Panc1 (cell line): ENCODE data around the gene ASB2. TPM values are rescaled to one million over a fixed set of nuclear protein-coding genes. Genes with fewer than 3 reads are reported as not detected.

ENCODE experiments used
- ATAC-seq: fragments of 200-7000 bp; cut with Tn5 transposase; 2 replicates; pipeline ENCODE4 v1.9.1; 2020; ENCODE audit warnings: mild to moderate bottlenecking, moderate library complexity
- BruUV-seq: library from RNA; stranded (reverse); fragments of 400-500 nt; replicated peaks from 2 replicates; lab custom pipeline; 2021; lab: Mats Ljungman, UMichigan
- CTCF ChIA-PET: fragments of 300-600 bp; sonication (Branson Sonifier 250); formaldehyde crosslinking; loops from one replicate; lab custom pipeline; 2022; ENCODE audit warnings: antibody characterized with exemption; lab: Charles Lee
- POLR2A ChIA-PET: fragments of 300-600 bp; sonication (Branson Sonifier 250); formaldehyde crosslinking; loops from one replicate; lab custom pipeline; 2022; ENCODE audit warnings: antibody characterized with exemption; lab: Charles Lee
- DNase-seq: peaks from one replicate; pipeline ENCODE4 v3.0.0-alpha.2; 2010; ENCODE audit warnings: low read depth, low spot score
- H3K27ac ChIP-seq: 2 replicates; pipeline ENCODE4 v1.5.1; 2011; ENCODE audit warnings: mild to moderate bottlenecking, low read length, inconsistent platforms
- H3K27me3 ChIP-seq: fragments of 200-500 bp; sonication (Bioruptor generic); 2 replicates; pipeline ENCODE4 v1.6.0; 2014; ENCODE audit warnings: low read length, inconsistent platforms; ENCODE audit not compliant: control insufficient read depth, insufficient read depth
- H3K36me3 ChIP-seq: fragments of 200-500 bp; sonication (Bioruptor generic); 2 replicates; pipeline ENCODE4 v1.5.1; 2014; ENCODE audit warnings: inconsistent platforms, mild to moderate bottlenecking, low read length, moderate library complexity; ENCODE audit not compliant: control insufficient read depth, insufficient read depth
- H3K4me1 ChIP-seq: 2 replicates; pipeline ENCODE4 v1.5.1; 2011; ENCODE audit warnings: inconsistent platforms, mild to moderate bottlenecking, low read length, moderate library complexity; ENCODE audit not compliant: control insufficient read depth, insufficient read depth
- H3K4me3 ChIP-seq, 2 experiments: 2 replicates each; pipeline ENCODE4 v1.5.1; 2011 to 2012; ENCODE audit warnings: low read depth in 2 of 2, low read length in 2 of 2, mild to moderate bottlenecking in 2 of 2, inconsistent platforms in 1 of 2, moderate library complexity in 1 of 2
- H3K9me3 ChIP-seq: fragments of 200-500 bp; sonication (Bioruptor generic); 2 replicates; pipeline ENCODE4 v1.5.1; 2014; ENCODE audit warnings: low read depth, mild to moderate bottlenecking, inconsistent platforms, low read length, moderate library complexity; ENCODE audit not compliant: control insufficient read depth, insufficient read depth
- CTCF ChIP-seq: fragments of 450-650 bp; IDR thresholded peaks from 2 replicates; pipeline ENCODE4 v1.5.1; 2017; ENCODE audit warnings: mild to moderate bottlenecking
- POLR2AphosphoS5 ChIP-seq: IDR thresholded peaks from 2 replicates; pipeline ENCODE4 v1.6.1; 2012; ENCODE audit warnings: mild to moderate bottlenecking, low read depth, low read length, moderate library complexity
- REST ChIP-seq, 2 experiments: IDR thresholded peaks; 2 replicates each; pipeline ENCODE4 v1.6.1; 2011 to 2012; ENCODE audit warnings: low read depth in 2 of 2, control low read depth in 1 of 2, low read length in 1 of 2, mild to moderate bottlenecking in 1 of 2, moderate library complexity in 1 of 2; ENCODE audit not compliant: insufficient read depth in 1 of 2
- SIN3A ChIP-seq: IDR thresholded peaks from 2 replicates; pipeline ENCODE4 v1.6.1; 2012; ENCODE audit warnings: low read depth, mild to moderate bottlenecking, low read length, moderate library complexity, borderline replicate concordance; ENCODE audit not compliant: insufficient read depth
- TCF7L2 ChIP-seq: IDR thresholded peaks from 2 replicates; pipeline ENCODE4 v1.6.1; 2011; ENCODE audit warnings: mild to moderate bottlenecking, low read depth, low read length, inconsistent platforms
- in situ Hi-C: cut with HindIII; loops from 2 replicates; pipeline ENCODE4 v1.10.0; 2016; ENCODE audit warnings: low sequenced_read_pairs, low pct_unique_long_range_greater_than_20kb
- intact Hi-C: fragments of 100-400 bp; cut with micrococcal nuclease; formaldehyde crosslinking; loops from one replicate; pipeline ENCODE4 v1.10.0; 2022; ENCODE audit not compliant: unreplicated experiment
- total RNA-seq: library from RNA; stranded (reverse); gene quantifications from one replicate; pipeline ENCODE4 v1.2.1, GENCODE V29; 2021; ENCODE audit not compliant: unreplicated experiment

The ASB2 gene
- total RNA-seq, 1 experiment from 2014 or later, result 0.28 TPM

GRCh38 chr14:93963692-93964091, 12.7 kb downstream of the ASB2 start:
- Histone ChIP-seq H3K4me3 (no peak overlapping the region), H3K4me1 (peaks cover 27% of the 10 kb centered on the region), H3K27me3 (no peaks in the 10 kb centered on the region), H3K9me3 (no peaks in the 10 kb centered on the region), H3K36me3 (no peaks in the 10 kb centered on the region), H3K27ac (no peak overlapping the region)
- intact Hi-C loops (no loop called here), in situ Hi-C loops (no loop called here)
- TF ChIP-seq CTCF (no peak), REST (IDR thresholded peaks at IDR 0.05; ENCODE audit: insufficient read depth in 1 of 2, low read depth in 2 of 2, low read length in 1 of 2) (no peak)
- DNase-seq (no peak), ATAC-seq (no peak)
- BruUV-seq, result no TSS peak
- POLR2A ChIA-PET, result no interaction called here
- CTCF ChIA-PET, result no interaction called here

GRCh38 chr14:93962701-93963601, 13.4 kb downstream of the ASB2 start:
- peaks cover 34% of the 10 kb centered on the region for H3K4me1 ChIP-seq
- DNase-seq (no peak), ATAC-seq (peak; percentile 21; the same call in 1 of the 2 replicates)
- H3K27me3 ChIP-seq, result no peaks in the 10 kb centered on the region
- in situ Hi-C loops, result no loop called here
- TF ChIP-seq POLR2AphosphoS5 (no peak), SIN3A (no peak), CTCF (no peak), TCF7L2 (no peak), REST (IDR thresholded peaks at IDR 0.05; ENCODE audit: insufficient read depth in 1 of 2, low read depth in 2 of 2, low read length in 1 of 2) (no peak)
- POLR2A ChIA-PET, result no interaction called here
- CTCF ChIA-PET, result no interaction called here
- BruUV-seq, result no TSS peak
- no peaks in the 10 kb centered on the region for H3K36me3 ChIP-seq
- H3K4me3 ChIP-seq, result no peak overlapping the region
- no peak overlapping the region for H3K27ac ChIP-seq
- H3K9me3 ChIP-seq, result no peaks in the 10 kb centered on the region
- intact Hi-C loops, result no loop called here
